NCI-H146 treated with DMSO at 0.1 percent for 48 hours (cell line): ENCODE results near the gene PRRT1.
"Not testable (repeated sequence)": the region's sequence is repeated elsewhere in the genome, so short reads cannot be mapped to it uniquely, and the experiment has no call there.

ENCODE experiments used
- DNase-seq: peaks from one replicate; lab custom pipeline; 2025; ENCODE audit not compliant: unreplicated experiment; lab: John Stamatoyannopoulos, UW

Gene PRRT1

GRCh38 chr6:32188381-32189068 lies 36.8 kb upstream of the PRRT1 start:
- DNase-seq, result no peak

GRCh38 chr6:32187725-32188380 lies 36.1 kb upstream of the PRRT1 start:
- DNase-seq, result not testable (repeated sequence)

GRCh38 chr6:32187009-32187709 lies 35.4 kb upstream of the PRRT1 start:
- DNase-seq, result no peak

GRCh38 chr6:32186151-32186840 lies 34.6 kb upstream of the PRRT1 start:
- DNase-seq, result not testable (repeated sequence)

GRCh38 chr6:32185681-32186131 lies 34.0 kb upstream of the PRRT1 start:
- not testable (repeated sequence) for DNase-seq

GRCh38 chr6:32184084-32184640 lies 32.4 kb upstream of the PRRT1 start, which contains the start of gene AGER:
Gene AGER, minus strand, starts transcription at chr6:32184253. Its CDS starts 31 bp downstream, at chr6:32184222.
- DNase-seq, result no peak

GRCh38 chr6:32183483-32184083 lies 31.8 kb upstream of the PRRT1 start:
- no peak for DNase-seq

GRCh38 chr6:32183030-32183429 lies 31.3 kb upstream of the PRRT1 start:
- no peak for DNase-seq

GRCh38 chr6:32182555-32182981 lies 30.8 kb upstream of the PRRT1 start:
- no peak for DNase-seq

- DNase-seq, result no peak
These were observed 30.3 kb upstream of the PRRT1 start for GRCh38 chr6:32181915-32182529.

GRCh38 chr6:32181148-32181702 lies 29.5 kb upstream of the PRRT1 start:
- no peak for DNase-seq

- DNase-seq, result no peak
These were observed 28.1 kb upstream of the PRRT1 start for GRCh38 chr6:32179766-32180405.

- DNase-seq, result no peak
These were observed 27.1 kb upstream of the PRRT1 start for GRCh38 chr6:32178547-32179440.

- DNase-seq, result peak; percentile 99
These were observed 26.2 kb upstream of the PRRT1 start, which contains the start of gene RNF5 for GRCh38 chr6:32177788-32178546. Gene RNF5, plus strand, starts transcription at chr6:32178405. Its CDS starts 107 bp downstream, at chr6:32178512.

GRCh38 chr6:32177183-32177787 lies 25.5 kb upstream of the PRRT1 start:
- no peak for DNase-seq

- DNase-seq, result peak; percentile 46
These were observed 24.9 kb upstream of the PRRT1 start for GRCh38 chr6:32176476-32177182.
